Activated CD8-positive, alpha-beta T cell treated with anti-CD3 and anti-CD28 coated beads, Interleukin-2, amount 10 ng/mL, durations not matched to agents 7 days and 5 days (primary cell): ENCODE data around the gene ATAD1. TPM values are rescaled to one million over a fixed set of nuclear protein-coding genes. Genes with fewer than 3 reads are reported as not detected.
"Not testable (repeated sequence)": the region's sequence is repeated elsewhere in the genome, so short reads cannot be mapped to it uniquely, and the experiment has no call there.

ENCODE experiments used
- ATAC-seq: fragments of 150-1000 bp; cut with Tn5 transposase; one replicate; pipeline ENCODE4 v1.10.0; 2021; ENCODE audit warnings: moderate library complexity
- CTCF ChIA-PET: fragments of 350-600 bp; sonication (Branson Sonifier 250); formaldehyde crosslinking; loops from one replicate; lab custom pipeline; 2021; ENCODE audit warnings: antibody characterized with exemption; lab: Charles Lee
- POLR2A ChIA-PET: fragments of 350-600 bp; sonication (Branson Sonifier 250); formaldehyde crosslinking; loops from one replicate; lab custom pipeline; 2021; ENCODE audit warnings: antibody characterized with exemption; lab: Charles Lee
- DNase-seq: peaks from one replicate; pipeline ENCODE4 v3.0.0-alpha.2; 2020
- H3K27ac Mint-ChIP-seq: one replicate; pipeline ENCODE4 v1.8.0; 2021; ENCODE audit warnings: mild to moderate bottlenecking, mixed read lengths
- H3K27me3 Mint-ChIP-seq: one replicate; pipeline ENCODE4 v1.8.0; 2021; ENCODE audit warnings: low read depth, mixed read lengths
- H3K36me3 Mint-ChIP-seq: one replicate; pipeline ENCODE4 v1.8.0; 2021; ENCODE audit warnings: low read depth, mixed read lengths
- H3K4me1 Mint-ChIP-seq: one replicate; pipeline ENCODE4 v1.8.0; 2021; ENCODE audit warnings: low read depth, mixed read lengths
- H3K4me3 Mint-ChIP-seq: one replicate; pipeline ENCODE4 v1.8.0; 2021; ENCODE audit warnings: mild to moderate bottlenecking, mixed read lengths
- H3K9me3 Mint-ChIP-seq: one replicate; pipeline ENCODE4 v1.8.0; 2022; ENCODE audit warnings: mixed read lengths; ENCODE audit not compliant: insufficient read depth
- total RNA-seq, 2 experiments: library from RNA; stranded (reverse); gene quantifications; one replicate each; pipeline ENCODE4 v1.2.3, GENCODE V29; 2021

The ATAD1 gene
- total RNA-seq, 2 experiments from 2014 or later = 38.9 to 42.5 TPM

- Mint-ChIP-seq H3K4me1 (peaks cover 16% of the 10 kb centered on the region), H3K9me3 (no peaks in the 10 kb centered on the region), H3K27me3 (peaks cover 2% of the 10 kb centered on the region), H3K4me3 (no peak overlapping the region), H3K36me3 (no peaks in the 10 kb centered on the region), H3K27ac (no peak overlapping the region)
- POLR2A ChIA-PET = interaction anchor here (3.5 kb wide), 1 partner anchor 11 kb away, joined by 20 read pairs; the partner anchor contains the start of gene ATAD1
- DNase-seq = no peak
- ATAC-seq = no peak
- CTCF ChIA-PET = interaction anchor here (0.8 to 4.5 kb wide), 4 partner anchors 11 to 31 kb away, joined by 3 to 25 read pairs (median 3); partner anchors contain the start of gene ATAD1
These were observed 12.1 kb upstream of the ATAD1 start for GRCh38 chr10:87829986-87830729.

DNA sequence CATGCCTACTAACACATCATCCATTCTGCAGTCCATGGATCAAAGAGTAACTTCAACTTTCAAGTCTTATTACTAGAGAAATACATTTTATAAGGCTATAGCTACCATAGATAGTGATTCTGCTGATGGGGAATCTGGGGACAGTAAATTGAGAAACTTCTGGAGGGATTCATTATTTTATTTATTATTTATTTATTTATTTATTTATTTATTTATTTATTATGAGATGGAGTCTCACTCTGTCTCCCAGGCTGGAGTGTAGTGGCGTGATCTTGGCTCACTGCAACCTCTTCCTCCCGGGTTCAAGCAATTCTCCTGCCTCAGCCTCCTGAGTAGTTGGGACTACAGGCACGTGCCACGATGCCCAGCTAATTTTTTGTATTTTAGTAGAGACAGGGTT, 11.0 kb upstream of the ATAD1 start:
- ATAC-seq = not testable (repeated sequence)
- POLR2A ChIA-PET = interaction anchor here (3.5 kb wide), 1 partner anchor 10 kb away, joined by 20 read pairs; the partner anchor contains the start of gene ATAD1

DNA sequence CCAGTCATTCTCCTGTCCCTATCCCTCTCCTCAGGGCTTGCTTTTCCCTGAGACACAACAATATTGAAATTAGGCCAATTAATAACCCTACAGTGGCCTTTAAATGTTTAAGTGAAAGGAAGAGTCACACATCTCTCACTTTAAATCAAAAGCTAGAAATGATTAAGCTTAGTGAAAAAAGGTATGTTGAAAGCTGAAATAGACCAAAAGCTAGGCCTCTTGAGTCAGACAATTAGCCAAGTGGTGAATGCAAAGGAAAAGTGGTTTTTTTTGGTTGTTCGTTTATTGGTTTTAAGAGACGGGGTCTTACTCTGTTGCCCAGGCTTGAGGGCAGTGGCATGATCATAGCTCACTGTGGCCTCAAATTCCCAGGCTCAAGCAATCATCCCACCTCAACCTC, 9.7 kb upstream of the ATAD1 start:
- POLR2A ChIA-PET = interaction anchor here (3.5 kb wide), 1 partner anchor 9 kb away, joined by 20 read pairs; the partner anchor contains the start of gene ATAD1
- H3K4me3 Mint-ChIP-seq = no peak overlapping the region
- H3K36me3 Mint-ChIP-seq = no peaks in the 10 kb centered on the region
- peaks cover 16% of the 10 kb centered on the region for H3K4me1 Mint-ChIP-seq
- H3K27ac Mint-ChIP-seq = no peak overlapping the region
- CTCF ChIA-PET = interaction anchor here (1.1 to 4.5 kb wide), 4 partner anchors 9 to 23 kb away, joined by 3 to 25 read pairs (median 6); partner anchors contain the start of gene ATAD1
- H3K27me3 Mint-ChIP-seq = peaks cover 4% of the 10 kb centered on the region
- DNase-seq (no peak), ATAC-seq (no peak)
- H3K9me3 Mint-ChIP-seq = no peaks in the 10 kb centered on the region

More for the DNA sequence above, 11.0 kb upstream of the ATAD1 start:
- H3K4me3 Mint-ChIP-seq, H3K27ac Mint-ChIP-seq, H3K27me3 Mint-ChIP-seq, H3K36me3 Mint-ChIP-seq, DNase-seq, H3K9me3 Mint-ChIP-seq: not testable (repeated sequence)
- H3K4me1 Mint-ChIP-seq = peaks cover 16% of the 10 kb centered on the region
- CTCF ChIA-PET = interaction anchor here (0.7 to 4.5 kb wide), 5 partner anchors 9 to 735 kb away, joined by 3 to 25 read pairs (median 3); partner anchors contain the start of gene ATAD1

- ChIA-PET POLR2A (interaction anchor here (1.3 kb wide), 1 partner anchor 9 kb away, joined by 3 read pairs; the partner anchor contains the start of gene ATAD1), CTCF (interaction anchor here (4.5 kb wide), 1 partner anchor 8 kb away, joined by 25 read pairs; the partner anchor contains the start of gene ATAD1)
- no peak overlapping the region for H3K27ac Mint-ChIP-seq
- no peaks in the 10 kb centered on the region for H3K9me3 Mint-ChIP-seq
- DNase-seq (no peak), ATAC-seq (no peak)
- H3K4me3 Mint-ChIP-seq = no peak overlapping the region
- no peaks in the 10 kb centered on the region for H3K36me3 Mint-ChIP-seq
- H3K4me1 Mint-ChIP-seq = peaks cover 16% of the 10 kb centered on the region
- H3K27me3 Mint-ChIP-seq = peaks cover 7% of the 10 kb centered on the region
These were observed 8.6 kb upstream of the ATAD1 start for GRCh38 chr10:87826653-87827052.

GRCh38 chr10:87819289-87819585, 1.2 kb upstream of the ATAD1 start:
- peak overlapping the region; percentile 22 for H3K27ac Mint-ChIP-seq
- POLR2A ChIA-PET = interaction anchor here (0.7 to 2.8 kb wide), 3 partner anchors 10 to 44 kb away, joined by 3 to 22 read pairs (median 20); partner anchors contain the start of genes KLLN and PTEN
- peaks cover 18% of the 10 kb centered on the region for H3K36me3 Mint-ChIP-seq
- no peak for DNase-seq
- H3K27me3 Mint-ChIP-seq = peaks cover 7% of the 10 kb centered on the region
- CTCF ChIA-PET = interaction anchor here (1.0 to 3.5 kb wide), 8 partner anchors 10 to 764 kb away, joined by 3 to 25 read pairs (median 8); partner anchors contain the start of genes KLLN, PTEN and RNLS
- ATAC-seq = no peak
- H3K4me3 Mint-ChIP-seq = peak overlapping the region; percentile 24
- H3K9me3 Mint-ChIP-seq = no peaks in the 10 kb centered on the region
- H3K4me1 Mint-ChIP-seq = peaks cover 33% of the 10 kb centered on the region

DNA sequence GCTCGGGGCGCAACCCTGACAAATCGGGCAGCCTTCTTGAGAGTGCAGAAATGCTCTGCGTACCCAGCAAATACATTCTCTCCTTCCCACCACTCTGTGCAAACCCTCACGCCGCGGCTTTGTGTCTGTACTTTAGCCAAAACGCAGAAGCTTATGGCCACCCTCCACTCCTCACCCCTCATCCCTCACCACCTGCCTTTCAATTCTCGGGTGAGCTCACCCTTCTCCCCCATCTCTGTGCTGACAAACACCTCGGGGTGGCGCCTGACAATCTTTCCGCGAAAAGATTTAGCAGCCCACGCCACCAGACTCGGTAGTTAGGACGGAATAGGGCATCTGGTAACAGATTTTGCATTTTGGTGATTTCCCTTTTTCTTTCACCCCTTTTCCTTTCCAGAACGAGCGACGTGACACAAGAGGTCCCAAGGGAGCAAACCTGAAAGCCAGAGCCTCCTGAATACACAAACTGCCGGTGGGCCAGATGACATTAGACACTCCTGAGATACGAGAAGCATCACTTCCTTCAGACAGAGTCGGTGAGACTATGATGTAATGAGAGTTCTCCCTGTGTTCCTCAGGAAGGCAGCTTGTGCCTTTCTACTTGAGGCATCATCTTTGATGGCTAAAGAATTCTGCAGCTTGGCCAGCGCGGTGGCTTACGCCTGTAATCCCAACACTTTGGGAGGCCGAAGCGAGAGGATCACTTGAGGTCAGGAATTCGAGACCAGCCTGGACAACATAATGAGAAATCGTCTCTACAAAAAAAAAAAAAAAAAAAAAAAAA, 671 bp upstream of the ATAD1 start:
- CTCF ChIA-PET = interaction anchor here (0.7 to 3.5 kb wide), 12 partner anchors 10 to 1169 kb away, joined by 3 to 25 read pairs (median 5); partner anchors contain the start of genes KLLN, PTEN and RNLS
- H3K36me3 Mint-ChIP-seq = peaks cover 19% of the 10 kb centered on the region
- H3K27ac Mint-ChIP-seq = peak overlapping the region; percentile 97
- H3K4me1 Mint-ChIP-seq = peaks cover 34% of the 10 kb centered on the region
- H3K27me3 Mint-ChIP-seq = peaks cover 5% of the 10 kb centered on the region
- ATAC-seq (peak; percentile 68), DNase-seq (peak; percentile 75)
- H3K4me3 Mint-ChIP-seq = peak overlapping the region; percentile 99
- POLR2A ChIA-PET = interaction anchor here (0.7 to 2.8 kb wide), 11 partner anchors 8 to 67 kb away, joined by 3 to 22 read pairs (median 3); partner anchors contain the start of genes KLLN and PTEN
- no peaks in the 10 kb centered on the region for H3K9me3 Mint-ChIP-seq

DNA sequence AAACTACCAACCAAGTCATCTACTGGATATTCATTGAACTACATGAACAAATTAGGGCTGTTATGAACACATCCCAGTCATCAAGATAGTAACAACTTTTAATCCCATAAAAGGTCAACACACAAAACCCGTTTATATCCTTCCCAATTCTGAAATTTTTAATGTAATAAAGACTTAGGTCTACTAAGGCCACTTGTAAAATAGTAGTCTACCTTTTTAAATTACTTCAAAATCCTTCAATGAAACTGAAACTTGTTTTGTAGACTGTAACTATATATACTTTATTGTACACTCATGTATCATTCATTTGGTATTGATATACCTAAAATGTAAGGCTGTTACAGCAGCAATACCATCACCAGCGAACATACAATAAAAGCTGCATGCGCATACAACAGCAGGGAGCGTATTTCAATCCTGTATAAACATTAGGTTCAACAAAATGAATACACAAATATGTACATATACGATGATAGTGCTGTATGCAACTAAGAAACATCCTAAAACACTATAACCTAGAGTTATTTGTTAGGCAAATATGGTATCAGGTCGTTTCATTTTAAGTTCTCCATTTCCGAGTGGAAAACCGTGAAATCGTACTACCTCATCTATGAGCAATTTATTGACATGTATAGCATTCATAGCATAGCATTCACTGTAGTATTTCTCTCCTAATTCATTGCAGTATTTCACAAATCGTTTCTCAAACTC, 973 bp downstream of the ATAD1 start:
- ChIA-PET POLR2A (interaction anchor here (1.7 to 2.8 kb wide), 4 partner anchors 19 to 65 kb away, joined by 5 to 22 read pairs (median 6); partner anchors contain the start of genes KLLN and PTEN), CTCF (interaction anchor here (1.0 to 3.0 kb wide), 3 partner anchors 26 to 502 kb away, joined by 3 to 11 read pairs (median 3); no protein-coding TSS in a partner anchor)
- ATAC-seq (no peak), DNase-seq (no peak)
- Mint-ChIP-seq H3K36me3 (peaks cover 26% of the 10 kb centered on the region), H3K4me3 (peak overlapping the region; percentile 99), H3K4me1 (peaks cover 34% of the 10 kb centered on the region), H3K27ac (peak overlapping the region; percentile 97), H3K27me3 (no peaks in the 10 kb centered on the region), H3K9me3 (no peaks in the 10 kb centered on the region)

DNA sequence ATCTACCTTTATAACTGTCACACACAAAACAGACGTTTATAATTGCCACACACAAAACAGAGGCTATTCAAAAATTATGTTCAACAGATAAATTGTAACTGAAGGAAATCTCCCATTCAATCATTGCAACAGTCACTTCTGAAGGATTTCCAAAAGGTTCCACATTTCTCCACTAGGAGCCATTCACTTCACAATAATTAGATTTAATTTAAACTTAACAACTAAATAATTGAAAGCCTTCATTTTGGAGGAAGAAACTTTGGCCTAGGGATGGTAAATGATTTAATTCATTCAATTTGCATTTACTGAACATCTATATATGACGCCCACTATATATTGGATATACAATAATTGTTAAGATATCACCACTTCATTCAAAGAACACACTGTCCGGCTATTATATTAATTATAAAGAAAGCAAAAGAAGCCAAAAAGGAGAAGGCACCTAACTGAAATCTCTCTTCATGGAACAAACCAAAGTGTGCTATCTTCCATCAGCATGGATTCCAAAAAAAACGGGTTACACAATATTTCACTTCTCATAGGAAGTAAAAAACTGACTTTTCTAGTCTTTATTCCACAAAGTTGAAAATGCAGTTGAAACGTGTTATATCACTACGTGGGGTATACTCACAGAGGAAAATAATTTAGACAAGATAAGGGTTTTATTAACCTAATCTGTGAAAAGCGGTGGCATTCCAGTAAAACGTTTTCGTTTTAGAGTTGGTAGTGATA, 1.7 kb downstream of the ATAD1 start:
- ATAC-seq = no peak
- CTCF ChIA-PET = no interaction called here
- H3K27me3 Mint-ChIP-seq = no peaks in the 10 kb centered on the region
- H3K27ac Mint-ChIP-seq = peak overlapping the region; percentile 97
- peak overlapping the region; percentile 99 for H3K4me3 Mint-ChIP-seq
- POLR2A ChIA-PET = interaction anchor here (2.3 to 2.8 kb wide), 2 partner anchors 26 to 47 kb away, joined by 6 to 22 read pairs; partner anchors contain the start of genes KLLN and PTEN
- H3K36me3 Mint-ChIP-seq = peaks cover 33% of the 10 kb centered on the region
- no peak for DNase-seq
- no peaks in the 10 kb centered on the region for H3K9me3 Mint-ChIP-seq
- H3K4me1 Mint-ChIP-seq = peaks cover 34% of the 10 kb centered on the region

DNA sequence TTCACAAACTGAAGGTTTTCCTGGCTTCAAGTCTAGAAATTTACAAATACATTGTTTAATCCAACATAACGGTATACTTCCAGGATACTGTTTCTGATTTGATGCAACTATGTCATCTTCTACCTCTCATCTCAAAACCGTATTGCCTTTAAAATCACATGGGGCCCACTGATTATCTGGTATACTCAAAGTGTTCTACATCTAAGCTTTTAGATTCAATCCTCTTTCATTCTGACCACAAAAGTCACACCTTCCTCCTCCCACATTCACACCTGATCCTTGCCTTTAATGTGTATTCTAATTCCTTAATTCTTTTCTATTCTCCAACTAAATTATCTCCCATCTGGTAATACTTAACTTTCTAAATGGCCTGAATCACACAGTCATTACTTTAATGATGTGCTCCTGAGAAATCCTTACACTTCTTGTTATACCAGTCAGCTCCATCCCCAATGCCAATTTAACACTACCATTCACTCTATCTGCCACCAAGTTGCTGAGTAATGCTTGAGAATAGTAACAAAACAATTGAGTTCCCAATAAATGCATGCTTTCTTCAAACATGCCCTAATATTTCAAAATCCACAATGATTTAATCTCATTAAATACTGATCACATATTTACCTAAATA, 13.0 kb downstream of the ATAD1 start:
- peaks cover 22% of the 10 kb centered on the region for H3K4me1 Mint-ChIP-seq
- no peaks in the 10 kb centered on the region for H3K27me3 Mint-ChIP-seq
- H3K4me3 Mint-ChIP-seq = no peak overlapping the region
- ChIA-PET CTCF (interaction anchor here (1.4 kb wide), 1 partner anchor 17 kb away, joined by 3 read pairs; no protein-coding TSS in a partner anchor), POLR2A (interaction anchor here (1.2 kb wide), 1 partner anchor 9 kb away, joined by 3 read pairs; no protein-coding TSS in a partner anchor)
- DNase-seq = no peak
- H3K27ac Mint-ChIP-seq = peak overlapping the region; percentile 25
- H3K9me3 Mint-ChIP-seq = peaks cover 39% of the 10 kb centered on the region
- peaks cover 80% of the 10 kb centered on the region for H3K36me3 Mint-ChIP-seq
- no peak for ATAC-seq

- POLR2A ChIA-PET = no interaction called here
- CTCF ChIA-PET = interaction anchor here (0.7 to 1.4 kb wide), 2 partner anchors 11 to 18 kb away, joined by 3 read pairs; no protein-coding TSS in a partner anchor
- Mint-ChIP-seq H3K27ac (no peak overlapping the region), H3K4me3 (no peak overlapping the region), H3K27me3 (no peaks in the 10 kb centered on the region), H3K4me1 (peaks cover 26% of the 10 kb centered on the region), H3K9me3 (peaks cover 39% of the 10 kb centered on the region), H3K36me3 (peaks cover 80% of the 10 kb centered on the region)
- DNase-seq (no peak), ATAC-seq (no peak)
These were observed 14.2 kb downstream of the ATAD1 start for GRCh38 chr10:87803831-87804230.
